K562 (cell line): ENCODE data around the gene GTF2A1. TPM values are rescaled to one million over a fixed set of nuclear protein-coding genes. Genes with fewer than 3 reads are reported as not detected.

Source experiments
- ATAC-seq: fragments of 200-7000 bp; cut with Tn5 transposase; 3 replicates; pipeline ENCODE4 v1.9.1; 2020; ENCODE audit warnings: moderate library complexity
- BruUV-seq: library from RNA; stranded (reverse); fragments of 400-500 nt; replicated peaks from 2 replicates; lab custom pipeline; 2021; lab: Mats Ljungman, UMichigan
- CTCF ChIA-PET: fragments of 300-600 bp; formaldehyde crosslinking; extraction: SDS; loops from one replicate; lab custom pipeline; 2021; ENCODE audit warnings: low intra/inter-chr PET ratio; lab: Yijun Ruan, JAX
- POLR2A ChIA-PET: fragments of 300-600, 350-650 bp; sonication (Branson Sonifier 250); formaldehyde crosslinking; extraction: SDS; loops from one replicate; lab custom pipeline; 2021; ENCODE audit warnings: antibody characterized with exemption, inconsistent platforms; lab: Yijun Ruan, JAX
- DNase-seq, 4 experiments: peaks; one replicate each; pipeline versions ENCODE4 v3.0.0 to v3.0.0-alpha.2; 2011 to 2018; ENCODE audit warnings: low spot score in 3 of 4, mixed read lengths in 3 of 4; ENCODE audit errors: extremely low read depth in 1 of 4
- FAIRE-seq: peaks from 2 replicates; lab custom pipeline; 2011; peaks lifted over from hg19 to GRCh38; lab: Jason Lieb, UNC
- H2AFZ ChIP-seq: 2 replicates; pipeline ENCODE4 v1.6.0; 2011; ENCODE audit warnings: low read depth, low read length, control low read depth, inconsistent platforms
- H3K27ac ChIP-seq: fragments of 200-600 bp; 3 replicates; pipeline ENCODE4 v1.8.0; 2011; ENCODE audit warnings: low read depth, mild to moderate bottlenecking, control low read depth, inconsistent platforms, low read length, moderate library complexity, mixed read lengths; ENCODE audit errors: extremely low read depth
- H3K27me3 ChIP-seq, 2 experiments: fragments of 300-600 bp in 1 of 2; 2 replicates in 1 of 2; 3 replicates in 1 of 2; pipeline versions ENCODE4 v1.6.0 to v1.8.0; 2011; ENCODE audit warnings: inconsistent platforms in 2 of 2, low read length in 2 of 2, mild to moderate bottlenecking in 1 of 2, mixed read lengths in 1 of 2, moderate library complexity in 1 of 2; ENCODE audit not compliant: control insufficient read depth in 2 of 2, insufficient read depth in 2 of 2
- H3K36me3 ChIP-seq: fragments of 300-600 bp; 3 replicates; pipeline ENCODE4 v1.8.0; 2011; ENCODE audit warnings: mild to moderate bottlenecking, low read length, inconsistent platforms; ENCODE audit not compliant: control insufficient read depth, insufficient read depth
- H3K4me1 ChIP-seq, 2 experiments: fragments of 200-600 bp in 1 of 2; replicated peaks in 1 of 2; 2 replicates in 1 of 2; 3 replicates in 1 of 2; pipeline versions ENCODE4 v1.5.1 to v1.8.0; 2011; ENCODE audit warnings: inconsistent platforms in 2 of 2, low read length in 2 of 2, mild to moderate bottlenecking in 1 of 2, mixed read lengths in 1 of 2, moderate library complexity in 1 of 2; ENCODE audit not compliant: control insufficient read depth in 2 of 2, insufficient read depth in 2 of 2
- H3K4me2 ChIP-seq: 2 replicates; pipeline ENCODE4 v1.6.1; 2011; ENCODE audit warnings: low read length, control low read depth, inconsistent platforms, mixed read lengths; ENCODE audit not compliant: insufficient read depth
- H3K4me3 ChIP-seq: fragments of 200-600 bp; sonication (generic), shearing (Covaris generic); 2 replicates; pipeline ENCODE4 v1.5.1; 2016; ENCODE audit warnings: control low read depth, inconsistent platforms
- H3K79me2 ChIP-seq: fragments of 200-600 bp; 3 replicates; pipeline ENCODE4 v1.8.0; 2011; ENCODE audit warnings: low read length, inconsistent platforms; ENCODE audit not compliant: control insufficient read depth, insufficient read depth
- H3K9ac ChIP-seq, 2 experiments: 2 replicates each; pipeline versions ENCODE4 v1.6.0 to v1.6.1; 2011; ENCODE audit warnings: low read depth in 2 of 2, low read length in 2 of 2, control low read depth in 1 of 2, inconsistent platforms in 1 of 2, mild to moderate bottlenecking in 1 of 2, mixed read lengths in 1 of 2; ENCODE audit not compliant: insufficient read depth in 1 of 2
- H3K9me1 ChIP-seq: one replicate; pipeline ENCODE4 v1.6.0; 2011; ENCODE audit warnings: inconsistent platforms, mild to moderate bottlenecking, low read length, moderate library complexity; ENCODE audit not compliant: control insufficient read depth, insufficient read depth
- H3K9me3 ChIP-seq: replicated peaks from 2 replicates; pipeline ENCODE4 v1.5.1; 2011; ENCODE audit warnings: low read depth, low read length, inconsistent platforms; ENCODE audit not compliant: control insufficient read depth, insufficient read depth
- H4K20me1 ChIP-seq: replicated peaks from 2 replicates; pipeline ENCODE4 v1.6.1; 2011; ENCODE audit warnings: low read length, inconsistent platforms, mixed read lengths; ENCODE audit not compliant: control insufficient read depth, insufficient read depth
- CTCFL ChIP-seq: IDR thresholded peaks from 2 replicates; pipeline ENCODE4 v1.6.1; 2011; ENCODE audit warnings: borderline replicate concordance, low read depth, mild to moderate bottlenecking, moderate library complexity, low read length; ENCODE audit not compliant: insufficient read depth, poor library complexity, severe bottlenecking
- HDGF ChIP-seq: fragments of 450-650 bp; IDR thresholded peaks from 2 replicates; pipeline ENCODE4 v1.6.1; 2016
- MIER1 ChIP-seq: fragments of 450-650 bp; IDR thresholded peaks from 2 replicates; pipeline ENCODE4 v1.6.1; 2016; ENCODE audit warnings: antibody characterized with exemption, mild to moderate bottlenecking, low read depth
- NONO ChIP-seq, 2 experiments: fragments of 200-400 bp in 1 of 2; fragments of 450-650 bp in 1 of 2; formaldehyde crosslinking in 1 of 2; IDR thresholded peaks; 2 replicates each; pipeline ENCODE4 v1.6.1; 2017; ENCODE audit warnings: low read depth in 2 of 2, mild to moderate bottlenecking in 2 of 2, moderate library complexity in 2 of 2, low read length in 1 of 2
- OTX1 ChIP-seq: fragments of 450-650 bp; formaldehyde crosslinking; IDR thresholded peaks from 2 replicates; pipeline ENCODE4 v1.4.0; 2022; ENCODE audit warnings: mild to moderate bottlenecking
- RBM22 ChIP-seq: fragments of 200-400 bp; formaldehyde crosslinking; IDR thresholded peaks from 2 replicates; pipeline ENCODE4 v1.6.1; 2018; ENCODE audit warnings: low read length, low read depth; ENCODE audit not compliant: poor library complexity, severe bottlenecking
- SIN3A ChIP-seq, 2 experiments: fragments of 150-350 bp in 1 of 2; IDR thresholded peaks; 2 replicates each; pipeline ENCODE4 v1.6.1; 2011 to 2016; ENCODE audit warnings: borderline replicate concordance in 2 of 2, low read depth in 2 of 2, low read length in 2 of 2, mild to moderate bottlenecking in 2 of 2, moderate library complexity in 2 of 2; ENCODE audit not compliant: control insufficient read depth in 1 of 2
- STAT5A ChIP-seq: IDR thresholded peaks from 2 replicates; pipeline ENCODE4 v1.6.1; 2012; ENCODE audit warnings: low read length, inconsistent platforms, borderline replicate concordance
- ZNF175 ChIP-seq: fragments of 200-800 bp; sonication (Bioruptor generic); IDR thresholded peaks from 2 replicates; pipeline ENCODE4 v1.6.1; 2016; ENCODE audit warnings: low read depth, mild to moderate bottlenecking, missing genetic modification characterization, missing compliant biosample characterization
- ZNF184 ChIP-seq: sonication (generic); formaldehyde crosslinking; IDR thresholded peaks from 2 replicates; pipeline ENCODE4 v1.5.0; 2020; ENCODE audit warnings: missing genetic modification reagents
- ZNF395 ChIP-seq: fragments of 200-800 bp; sonication (Bioruptor generic); IDR thresholded peaks from 2 replicates; pipeline ENCODE4 v1.6.1; 2017; ENCODE audit warnings: missing genetic modification characterization, missing compliant biosample characterization
- ZNF445 ChIP-seq: fragments of 250-450 bp; sonication (Bioruptor Pico); IDR thresholded peaks from 2 replicates; pipeline ENCODE4 v1.4.0; 2020; ENCODE audit warnings: low read depth, mild to moderate bottlenecking, moderate library complexity
- ZNF780A ChIP-seq: fragments of 250-450 bp; sonication (Bioruptor Pico); IDR thresholded peaks from 2 replicates; pipeline ENCODE4 v1.5.0; 2021; ENCODE audit warnings: mild to moderate bottlenecking
- WGBS: fragments of 100-300 bp; shearing (Covaris generic); methylation state at CpG from one replicate; pipeline ENCODE4 v1.1.6; 2016; ENCODE audit warnings: low coverage, mixed read lengths; ENCODE audit not compliant: insufficient coverage; ENCODE audit errors: missing lambda C conversion rate; 5-methylcytosine and 5-hydroxymethylcytosine counted together
- in situ Hi-C: fragments of 300-500 bp; cut with MboI; formaldehyde crosslinking; loops from 4 replicates; pipeline ENCODE4 v1.15.0; 2018; ENCODE audit warnings: inconsistent platforms, mixed read lengths
- intact Hi-C: fragments of 100-400 bp; cut with micrococcal nuclease; formaldehyde crosslinking; loops from 2 replicates; pipeline ENCODE4 v1.14.2; 2022
- polyA plus RNA-seq, 8 experiments: library from polyadenylated mRNA; depleted of rRNA in 4 of 8; stranded (reverse) in 5 of 8; unstranded in 3 of 8; fragments of >200 nt; fragmentation: Nextera tagmentation in 2 of 8; fragmentation: Illumina TruSeq in 1 of 8; extraction: Ambion mirVana in 2 of 8; extraction: Trizol in 1 of 8; gene quantifications; 2 replicates each; pipeline versions ENCODE4 v1.2.1 to v1.2.3, GENCODE V29; 2011 to 2014; ENCODE audit warnings: inconsistent platforms in 1 of 8, missing spikeins in 1 of 8
- total RNA-seq, 7 experiments: library from RNA; depleted of rRNA in 6 of 7; stranded (reverse); fragments of >200 nt in 6 of 7; fragmentation: Illumina TruSeq in 2 of 7; extraction: Trizol in 2 of 7; gene quantifications; 2 replicates each; pipeline versions ENCODE4 v1.2.1 to v1.2.3, GENCODE V29; 2011 to 2021; ENCODE audit warnings: low replicate concordance in 1 of 7

Gene GTF2A1
- total and polyA plus RNA-seq, 9 of the 15 experiments (the other 6 are each of a cell fraction or from before 2014, with no cell fraction given), result 3.4 to 22.8 (median 14.7) TPM

GRCh38 chr14:81246461-81247270 lies 25.9 kb upstream of the GTF2A1 start:
- H3K27me3 ChIP-seq, result no peaks in the 10 kb centered on the region
- peaks cover 0 to 5% of the 10 kb centered on the region in 2 experiments; a peak in 2 of 5 replicates for H3K4me1 ChIP-seq
- CTCF ChIA-PET, result no interaction called here
- BruUV-seq, result no TSS peak
- no peak for ATAC-seq
- 32% methylated on average over 10 of the region's 19 CpGs for WGBS
- H3K36me3 ChIP-seq, result no peaks in the 10 kb centered on the region
- H3K9me3 ChIP-seq, result no peaks in the 10 kb centered on the region
- no peak overlapping the region for H3K27ac ChIP-seq
- H3K79me2 ChIP-seq, result no peaks in the 10 kb centered on the region
- no peak overlapping the region for H3K4me3 ChIP-seq
- no peak overlapping the region for H3K4me2 ChIP-seq
- intact Hi-C loops, result no loop called here
- FAIRE-seq, result no peak
- DNase-seq, result no peak
- no peak overlapping the region for H3K9ac ChIP-seq
- H3K9me1 ChIP-seq, result no peaks in the 10 kb centered on the region
- POLR2A ChIA-PET, result no interaction called here
- no peaks in the 10 kb centered on the region for H4K20me1 ChIP-seq
- in situ Hi-C loops, result no loop called here
- no peak overlapping the region for H2AFZ ChIP-seq
- TF ChIP-seq ZNF175 (CRISPR knock-in tag) (no peak), OTX1 (CRISPR knock-in tag) (no peak), NONO (IDR thresholded peaks at IDR 0.05; ENCODE audit: low read depth in 2 of 2, low read length in 1 of 2) (no peak), RBM22 (no peak), MIER1 (no peak), ZNF184 (CRISPR knock-in tag) (no peak), ZNF395 (CRISPR knock-in tag) (no peak), ZNF780A (CRISPR knock-in tag) (no peak), STAT5A (no peak), SIN3A (IDR thresholded peaks at IDR 0.05; ENCODE audit: borderline replicate concordance in 2 of 2, control insufficient read depth in 1 of 2, low read depth in 2 of 2, low read length in 2 of 2) (no peak), HDGF (no peak), CTCFL (no peak), ZNF445 (CRISPR knock-in tag) (no peak)
